HCT116 (cell line): Measurements from ENCODE around the gene ZNF521.

Source experiments
- CEBPB ChIP-seq: IDR thresholded peaks from 2 replicates; pipeline ENCODE4 v1.6.1; 2012; ENCODE audit warnings: low read depth
- EGR1 ChIP-seq: IDR thresholded peaks from 2 replicates; pipeline ENCODE4 v1.6.1; 2012; ENCODE audit warnings: low read depth
- EZH2 ChIP-seq: fragments of 200-600 bp; sonication (generic); IDR thresholded peaks from 2 replicates; pipeline ENCODE4 v1.6.1; 2017; ENCODE audit warnings: antibody characterized with exemption, mixed run types
- EZH2phosphoT487 ChIP-seq: fragments of 200-600 bp; IDR thresholded peaks from 2 replicates; pipeline ENCODE4 v1.6.1; 2018; ENCODE audit warnings: antibody characterized with exemption, borderline replicate concordance
- JUND ChIP-seq: IDR thresholded peaks from 2 replicates; pipeline ENCODE4 v1.6.1; 2012
- POLR2A ChIP-seq: IDR thresholded peaks from 2 replicates; pipeline ENCODE4 v1.7.0; 2011; ENCODE audit warnings: borderline replicate concordance; ENCODE audit not compliant: insufficient read depth, insufficient read length; ENCODE audit errors: extremely low read depth
- POLR2AphosphoS5 ChIP-seq: IDR thresholded peaks from 2 replicates; pipeline ENCODE4 v1.6.1; 2011; ENCODE audit warnings: mild to moderate bottlenecking, low read depth, low read length, moderate library complexity
- RAD21 ChIP-seq: IDR thresholded peaks from 2 replicates; pipeline ENCODE4 v1.6.1; 2012; ENCODE audit warnings: low read depth, mild to moderate bottlenecking
- SP1 ChIP-seq: IDR thresholded peaks from 2 replicates; pipeline ENCODE4 v1.6.1; 2012; ENCODE audit warnings: low read depth
- YY1 ChIP-seq: IDR thresholded peaks from 2 replicates; pipeline ENCODE4 v1.6.1; 2011; ENCODE audit warnings: low read length, low read depth, moderate library complexity, mild to moderate bottlenecking; ENCODE audit not compliant: insufficient replicate concordance; ENCODE audit errors: extremely low read depth
- TF ChIP-seq, protein P1 (sequence below), 3 experiments: fragments of 200-600 bp in 1 of 3; sonication (generic) in 1 of 3; IDR thresholded peaks in 2 of 3; conservative IDR thresholded peaks in 1 of 3; 2 replicates each; pipeline ENCODE4 v1.5.1; 2012 to 2017; ENCODE audit warnings: low read depth in 2 of 3, low read length in 2 of 3, antibody characterized with exemption in 1 of 3, borderline replicate concordance in 1 of 3, control low read depth in 1 of 3, mild to moderate bottlenecking in 1 of 3, mixed read lengths in 1 of 3, mixed run types in 1 of 3, moderate library complexity in 1 of 3; ENCODE audit not compliant: insufficient read depth in 1 of 3
- TF ChIP-seq, protein P2 (sequence below): IDR thresholded peaks from 2 replicates; pipeline ENCODE4 v1.6.1; 2012

DNA sequence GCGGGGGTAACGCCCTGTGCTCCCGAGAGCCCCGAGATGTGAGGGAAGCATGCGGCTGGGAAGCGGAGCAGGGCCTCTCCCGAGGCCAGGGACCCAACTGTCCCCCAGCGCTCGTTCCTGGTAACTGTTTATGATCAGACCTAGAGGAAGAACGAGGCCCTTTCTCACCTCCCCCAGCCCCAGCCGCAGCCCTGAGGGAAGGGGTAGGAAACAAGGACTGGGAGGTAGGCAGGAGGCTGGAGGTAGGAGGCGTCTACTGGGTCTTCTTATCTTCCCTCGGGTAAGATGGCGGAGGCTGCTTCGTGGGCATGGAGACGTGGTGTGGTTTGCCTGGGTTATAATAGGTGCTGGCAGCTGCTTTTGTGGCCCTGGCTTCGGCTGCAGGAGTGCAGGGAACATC lies 335.8 kb downstream of the ZNF521 start:
- TF ChIP-seq, protein P1, sequence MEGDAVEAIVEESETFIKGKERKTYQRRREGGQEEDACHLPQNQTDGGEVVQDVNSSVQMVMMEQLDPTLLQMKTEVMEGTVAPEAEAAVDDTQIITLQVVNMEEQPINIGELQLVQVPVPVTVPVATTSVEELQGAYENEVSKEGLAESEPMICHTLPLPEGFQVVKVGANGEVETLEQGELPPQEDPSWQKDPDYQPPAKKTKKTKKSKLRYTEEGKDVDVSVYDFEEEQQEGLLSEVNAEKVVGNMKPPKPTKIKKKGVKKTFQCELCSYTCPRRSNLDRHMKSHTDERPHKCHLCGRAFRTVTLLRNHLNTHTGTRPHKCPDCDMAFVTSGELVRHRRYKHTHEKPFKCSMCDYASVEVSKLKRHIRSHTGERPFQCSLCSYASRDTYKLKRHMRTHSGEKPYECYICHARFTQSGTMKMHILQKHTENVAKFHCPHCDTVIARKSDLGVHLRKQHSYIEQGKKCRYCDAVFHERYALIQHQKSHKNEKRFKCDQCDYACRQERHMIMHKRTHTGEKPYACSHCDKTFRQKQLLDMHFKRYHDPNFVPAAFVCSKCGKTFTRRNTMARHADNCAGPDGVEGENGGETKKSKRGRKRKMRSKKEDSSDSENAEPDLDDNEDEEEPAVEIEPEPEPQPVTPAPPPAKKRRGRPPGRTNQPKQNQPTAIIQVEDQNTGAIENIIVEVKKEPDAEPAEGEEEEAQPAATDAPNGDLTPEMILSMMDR (IDR thresholded peaks at IDR 0.05 in 2 of 3, conservative IDR thresholded peaks at IDR 0.05 in 1 of 3; ENCODE audit: borderline replicate concordance in 1 of 3, insufficient read depth in 1 of 3, low read depth in 2 of 3, low read length in 2 of 3) = no peak
- no peak for TF ChIP-seq POLR2A
- no peak for TF ChIP-seq YY1
- no peak for TF ChIP-seq POLR2AphosphoS5
- no peak for TF ChIP-seq EZH2
- TF ChIP-seq CEBPB = no peak
- TF ChIP-seq EZH2phosphoT487 = no peak
- no peak for TF ChIP-seq EGR1
- no peak for TF ChIP-seq RAD21
- TF ChIP-seq, protein P2, sequence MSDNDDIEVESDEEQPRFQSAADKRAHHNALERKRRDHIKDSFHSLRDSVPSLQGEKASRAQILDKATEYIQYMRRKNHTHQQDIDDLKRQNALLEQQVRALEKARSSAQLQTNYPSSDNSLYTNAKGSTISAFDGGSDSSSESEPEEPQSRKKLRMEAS = no peak
- no peak for TF ChIP-seq JUND
- TF ChIP-seq SP1 = no peak
